Kidney (tissue), 14 donors: ENCODE data around the gene ROR2. TPM values are rescaled to one million over a fixed set of nuclear protein-coding genes. Genes with fewer than 3 reads are reported as not detected.

ENCODE experiments used
- DNase-seq, 5 donors: peaks; one replicate each; pipeline ENCODE4 v3.0.0-alpha.2; 2013 to 2020
- FAIRE-seq: peaks from 2 replicates; lab custom pipeline; 2012; peaks lifted over from hg19 to GRCh38; lab: Jason Lieb, UNC
- H3K27ac ChIP-seq, 2 donors: one replicate each; pipeline ENCODE4 v1.7.0; 2013; ENCODE audit warnings: low read depth in 2 of 2, low read length in 2 of 2, inconsistent platforms in 1 of 2
- H3K27me3 ChIP-seq: one replicate; pipeline ENCODE4 v1.7.1; 2013; ENCODE audit warnings: low read length, inconsistent platforms; ENCODE audit not compliant: control insufficient read depth, insufficient read depth
- H3K36me3 ChIP-seq, 3 donors: one replicate each; pipeline versions ENCODE4 v1.7.0 to v1.7.1; 2013; ENCODE audit warnings: low read length in 3 of 3, control low read depth in 1 of 3, inconsistent platforms in 1 of 3; ENCODE audit not compliant: insufficient read depth in 3 of 3, control insufficient read depth in 2 of 3
- H3K4me1 ChIP-seq, 3 donors: one replicate each; pipeline versions ENCODE4 v1.7.0 to v1.7.1; 2013; ENCODE audit warnings: low read length in 3 of 3, inconsistent platforms in 1 of 3, low read depth in 1 of 3; ENCODE audit not compliant: control insufficient read depth in 2 of 3, insufficient read depth in 2 of 3
- H3K4me3 ChIP-seq, 3 donors: one replicate each; pipeline versions ENCODE4 v1.7.0 to v1.8.1; 2013; ENCODE audit warnings: low read length in 3 of 3, control low read depth in 1 of 3, inconsistent platforms in 1 of 3
- H3K9ac ChIP-seq, 3 donors: one replicate each; pipeline versions ENCODE4 v1.7.0 to v1.7.1; 2013; ENCODE audit warnings: low read length in 3 of 3, control low read depth in 1 of 3, inconsistent platforms in 1 of 3
- H3K9me3 ChIP-seq, 3 donors: one replicate each; pipeline versions ENCODE4 v1.7.0 to v1.7.1; 2013; ENCODE audit warnings: low read length in 3 of 3, control low read depth in 1 of 3, inconsistent platforms in 1 of 3; ENCODE audit not compliant: control insufficient read depth in 2 of 3, insufficient read depth in 1 of 3
- intact Hi-C: fragments of 100-400 bp; cut with DNase I; formaldehyde crosslinking; loops from one replicate; pipeline ENCODE4 v1.11.1; 2022
- polyA plus RNA-seq: library from polyadenylated mRNA; stranded (reverse); fragments of 350-450 nt; fragmentation: Illumina TruSeq; extraction: RNeasy Lipid Tissue Mini Kit (QIAGEN cat#74804); gene quantifications from one replicate; pipeline ENCODE4 v1.2.3, GENCODE V29; 2014; ENCODE audit warnings: low read depth, low replicate concordance; ENCODE audit not compliant: insufficient read depth
- total RNA-seq: library from RNA; stranded (reverse); fragmentation: NEBNext Ultra II Directional; extraction: Animal tissue kit (Norgen Biotek cat#: 25700); gene quantifications from one replicate; pipeline ENCODE4 v1.2.1, GENCODE V29; 2021
- TF ChIP-seq, protein P1 (sequence below): IDR thresholded peaks from 3 replicates; pipeline ENCODE4 v1.5.1; 2012; ENCODE audit warnings: mild to moderate bottlenecking, moderate library complexity, borderline replicate concordance; ENCODE audit not compliant: insufficient read depth; ENCODE audit errors: extremely low read depth
- donor health status: control.
- donor health status: control.
- donor health status: control.
- donor health status: control.
- donor health status: control.
- donor health status: DM: yes; HTN: yes; CAD: no.
- donor health status: Normal renal cell carcinoma (clear cell type).

The ROR2 gene
- total and polyA plus RNA-seq, 2 donors from 2014 or later: 1.5 to 5.7 TPM

DNA sequence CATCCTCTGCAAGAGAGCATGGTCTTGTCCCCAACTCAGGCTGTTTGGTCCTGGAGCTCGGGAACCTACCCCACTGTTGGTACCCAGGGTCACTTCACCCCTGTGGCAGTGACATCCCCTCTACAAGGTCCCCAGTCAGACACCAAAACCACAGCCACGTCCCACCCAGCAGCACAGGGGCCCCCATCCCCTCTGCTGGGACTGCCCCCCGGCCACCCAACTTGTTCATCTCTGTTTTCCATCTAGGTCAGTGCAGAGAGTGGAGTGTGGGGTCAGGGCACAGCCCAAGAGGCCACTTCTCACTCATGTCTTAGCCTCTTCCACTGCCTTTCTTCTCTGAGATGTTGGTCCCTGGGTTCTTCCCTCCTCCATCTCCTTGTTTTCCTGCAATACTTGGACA is 292.5 kb downstream of the ROR2 start:
- Histone ChIP-seq H3K27ac (no peak overlapping the region), H3K27me3 (no peaks in the 10 kb centered on the region), H3K36me3 (no peaks in the 10 kb centered on the region), H3K9me3 (no peaks in the 10 kb centered on the region), H3K9ac (no peak overlapping the region), H3K4me3 (no peak overlapping the region), H3K4me1 (peaks cover 0 to 3% (median 0%) of the 10 kb centered on the region in 3 donors)
- TF ChIP-seq, protein P1, sequence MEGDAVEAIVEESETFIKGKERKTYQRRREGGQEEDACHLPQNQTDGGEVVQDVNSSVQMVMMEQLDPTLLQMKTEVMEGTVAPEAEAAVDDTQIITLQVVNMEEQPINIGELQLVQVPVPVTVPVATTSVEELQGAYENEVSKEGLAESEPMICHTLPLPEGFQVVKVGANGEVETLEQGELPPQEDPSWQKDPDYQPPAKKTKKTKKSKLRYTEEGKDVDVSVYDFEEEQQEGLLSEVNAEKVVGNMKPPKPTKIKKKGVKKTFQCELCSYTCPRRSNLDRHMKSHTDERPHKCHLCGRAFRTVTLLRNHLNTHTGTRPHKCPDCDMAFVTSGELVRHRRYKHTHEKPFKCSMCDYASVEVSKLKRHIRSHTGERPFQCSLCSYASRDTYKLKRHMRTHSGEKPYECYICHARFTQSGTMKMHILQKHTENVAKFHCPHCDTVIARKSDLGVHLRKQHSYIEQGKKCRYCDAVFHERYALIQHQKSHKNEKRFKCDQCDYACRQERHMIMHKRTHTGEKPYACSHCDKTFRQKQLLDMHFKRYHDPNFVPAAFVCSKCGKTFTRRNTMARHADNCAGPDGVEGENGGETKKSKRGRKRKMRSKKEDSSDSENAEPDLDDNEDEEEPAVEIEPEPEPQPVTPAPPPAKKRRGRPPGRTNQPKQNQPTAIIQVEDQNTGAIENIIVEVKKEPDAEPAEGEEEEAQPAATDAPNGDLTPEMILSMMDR: no peak
- FAIRE-seq (no peak), DNase-seq (no peak)
- intact Hi-C loops: no loop called here

DNA sequence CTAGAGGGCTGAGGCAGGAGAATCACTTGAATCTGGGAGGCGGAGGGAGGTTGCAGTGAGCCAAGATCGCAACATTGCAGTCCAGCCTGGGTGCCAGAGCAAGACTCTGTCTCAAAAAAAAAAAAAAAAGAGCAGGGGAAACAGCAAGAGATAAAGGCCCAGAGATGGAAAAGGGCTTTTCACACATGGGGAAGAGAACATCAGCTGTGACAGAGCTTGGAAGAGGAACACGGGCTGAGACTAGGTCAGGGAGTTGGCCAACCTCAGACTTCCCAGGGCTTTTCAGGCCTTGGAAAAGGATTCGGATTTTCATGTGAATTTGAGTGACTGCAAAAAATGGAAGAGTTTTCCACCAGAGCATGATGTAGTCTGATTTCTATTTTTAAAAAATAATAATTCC is 294.4 kb downstream of the ROR2 start:
- no peaks in the 10 kb centered on the region for H3K27me3 ChIP-seq
- no peak overlapping the region for H3K9ac ChIP-seq
- TF ChIP-seq, protein P1: no peak
- H3K4me1 ChIP-seq: peaks cover 0 to 3% (median 0%) of the 10 kb centered on the region in 3 donors
- no peak overlapping the region for H3K27ac ChIP-seq
- intact Hi-C loops: no loop called here
- H3K4me3 ChIP-seq: no peak overlapping the region
- H3K9me3 ChIP-seq: no peaks in the 10 kb centered on the region
- DNase-seq: no peak
- H3K36me3 ChIP-seq: no peaks in the 10 kb centered on the region
- FAIRE-seq: no peak

DNA sequence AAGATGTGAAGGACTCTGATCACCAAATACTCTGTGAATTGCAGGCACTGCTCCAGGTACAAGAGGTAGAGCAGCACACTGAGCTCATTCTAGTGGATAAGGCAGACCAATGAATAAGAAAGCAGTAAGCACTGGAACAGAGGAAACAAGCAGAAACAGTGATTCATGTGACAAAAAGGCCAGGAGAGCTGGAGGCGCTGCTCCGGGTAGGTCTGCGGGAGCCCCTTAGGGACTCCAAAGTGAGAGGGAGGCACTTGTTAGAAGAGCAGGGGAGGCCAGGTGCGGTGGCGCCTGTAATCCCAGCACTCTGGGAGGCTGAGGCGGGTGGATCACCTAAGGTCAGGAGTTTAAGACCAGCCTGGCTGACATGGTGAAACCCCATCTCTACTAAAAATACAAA is 294.8 kb downstream of the ROR2 start:
- Histone ChIP-seq H3K4me1 (peaks cover 0 to 2% (median 0%) of the 10 kb centered on the region in 3 donors), H3K9me3 (no peaks in the 10 kb centered on the region), H3K27ac (no peak overlapping the region), H3K27me3 (no peaks in the 10 kb centered on the region), H3K9ac (no peak overlapping the region), H3K36me3 (no peaks in the 10 kb centered on the region), H3K4me3 (no peak overlapping the region)
- DNase-seq: no peak
- intact Hi-C loops: no loop called here
- TF ChIP-seq, protein P1: no peak
- no peak for FAIRE-seq

DNA sequence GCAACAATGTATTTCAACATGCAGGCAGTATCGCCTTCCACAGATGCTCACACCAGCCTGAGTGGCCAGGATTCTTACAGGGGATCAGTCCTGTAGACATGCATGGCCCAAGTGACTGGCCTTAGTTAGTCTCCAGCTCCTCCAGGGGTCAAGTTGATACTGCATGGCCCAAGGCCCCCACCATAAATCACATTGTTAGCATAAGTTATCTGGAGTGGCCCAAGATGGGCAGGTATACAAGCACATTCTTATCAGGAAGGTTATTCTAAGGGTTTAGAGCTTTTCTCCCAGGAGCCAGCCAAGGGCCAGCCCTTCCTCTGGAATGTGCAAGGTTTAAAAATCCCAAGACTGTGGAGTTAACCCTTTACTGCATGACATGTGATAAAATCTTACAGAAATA is 295.5 kb downstream of the ROR2 start:
- intact Hi-C loops: no loop called here
- TF ChIP-seq, protein P1: no peak
- Histone ChIP-seq H3K9ac (no peak overlapping the region), H3K27ac (no peak overlapping the region), H3K4me3 (no peak overlapping the region), H3K36me3 (no peaks in the 10 kb centered on the region), H3K4me1 (no peaks in the 10 kb centered on the region), H3K27me3 (no peaks in the 10 kb centered on the region), H3K9me3 (no peaks in the 10 kb centered on the region)
- DNase-seq (no peak), FAIRE-seq (no peak)
